ENCODE measurements around the gene ARMCX1.

DNA sequence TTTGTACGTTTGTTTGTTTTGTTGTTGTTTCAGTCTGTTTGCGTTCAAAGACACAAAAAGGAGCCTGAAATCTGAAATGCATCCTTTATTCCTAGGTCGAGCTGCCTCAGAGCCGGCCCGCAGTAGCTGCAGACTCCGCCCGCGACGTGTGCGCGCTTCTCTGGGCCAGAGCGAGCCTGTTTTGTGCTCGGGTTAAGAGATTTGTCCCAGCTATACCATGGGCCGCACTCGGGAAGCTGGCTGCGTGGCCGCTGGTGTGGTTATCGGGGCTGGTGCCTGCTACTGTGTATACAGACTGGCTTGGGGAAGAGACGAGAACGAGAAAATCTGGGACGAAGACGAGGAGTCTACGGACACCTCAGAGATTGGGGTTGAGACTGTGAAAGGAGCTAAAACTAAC, 2.4 kb downstream of the ARMCX1 start:
- TF ChIP-seq TAF1 (IDR thresholded peaks at IDR 0.05; ENCODE audit: borderline replicate concordance, low read depth, low read length), result no peak
- no peak for TF ChIP-seq POLR2AphosphoS5 (IDR thresholded peaks at IDR 0.05; ENCODE audit: low read depth, low read length)
